GM18507 (cell line): Measurements from ENCODE around the gene DPP7.
A peak's percentile ranks its signal among the peaks of the same experiment; 100 is the strongest.

Source experiments
- DNase-seq: peaks from one replicate; pipeline ENCODE4 v3.0.0; 2011; ENCODE audit warnings: low read depth; ENCODE audit not compliant: insufficient read length; ENCODE audit errors: extremely low spot score
- FAIRE-seq: peaks from 2 replicates; lab custom pipeline; 2011; peaks lifted over from hg19 to GRCh38; lab: Jason Lieb, UNC

DPP7 gene

GRCh38 chr9:137114613-137115393 is at the start of gene DPP7:
TSS of gene DPP7 (minus strand) at chr9:137114733. CDS start at chr9:137114713, 20 bp downstream.
- peak; percentile 84 for DNase-seq
- no peak for FAIRE-seq

- FAIRE-seq (no peak), DNase-seq (no peak)
Observed at GRCh38 chr9:137163805-137164204, 49.3 kb upstream of the DPP7 start.

GRCh38 chr9:137163365-137163715 is 48.8 kb upstream of the DPP7 start:
- no peak for DNase-seq
- FAIRE-seq = no peak

- DNase-seq (no peak), FAIRE-seq (no peak)
Observed at GRCh38 chr9:137162505-137163364, 48.2 kb upstream of the DPP7 start.

- FAIRE-seq (no peak), DNase-seq (no peak)
Observed at GRCh38 chr9:137161558-137162486, 47.3 kb upstream of the DPP7 start.

- FAIRE-seq (no peak), DNase-seq (no peak)
Observed at GRCh38 chr9:137160716-137161557, 46.4 kb upstream of the DPP7 start.

- DNase-seq (no peak), FAIRE-seq (no peak)
Observed at GRCh38 chr9:137160054-137160425, 45.5 kb upstream of the DPP7 start.

GRCh38 chr9:137159105-137160053 is 44.8 kb upstream of the DPP7 start:
- DNase-seq = no peak

GRCh38 chr9:137158625-137159024 is 44.1 kb upstream of the DPP7 start:
- DNase-seq = no peak
- FAIRE-seq = peak; percentile 68

More at GRCh38 chr9:137159105-137160053, 44.8 kb upstream of the DPP7 start:
- FAIRE-seq = peak; percentile 82

GRCh38 chr9:137157618-137158415 is 43.3 kb upstream of the DPP7 start:
- FAIRE-seq = no peak

GRCh38 chr9:137156567-137157375 is 42.2 kb upstream of the DPP7 start:
- DNase-seq (peak; percentile 52), FAIRE-seq (peak; percentile 66)

More at GRCh38 chr9:137157618-137158415, 43.3 kb upstream of the DPP7 start:
- no peak for DNase-seq

GRCh38 chr9:137152844-137153405 is 38.4 kb upstream of the DPP7 start:
- DNase-seq = no peak
- no peak for FAIRE-seq

GRCh38 chr9:137150617-137151457 is 36.3 kb upstream of the DPP7 start:
- FAIRE-seq (peak; percentile 93), DNase-seq (peak; percentile 70)

- DNase-seq = no peak
- no peak for FAIRE-seq
Observed at GRCh38 chr9:137149942-137150616, 35.5 kb upstream of the DPP7 start.
